Naive thymus-derived CD8-positive, alpha-beta T cell (primary cell): Measurements from ENCODE around the gene FGF21. TPM values are rescaled to one million over a fixed set of nuclear protein-coding genes. Genes with fewer than 3 reads are reported as not detected.
"Not testable (repeated sequence)": the region's sequence is repeated elsewhere in the genome, so short reads cannot be mapped to it uniquely, and the experiment has no call there.

Experiments used
- ATAC-seq, 2 donors: fragments of 150-1000 bp; cut with Tn5 transposase in 1 of 2; sonication (Bioruptor Pico), chemical (Tn5 transposase) in 1 of 2; 1 replicate in 1 of 2; 2 replicates in 1 of 2; pipeline ENCODE4 v1.10.0; 2021; ENCODE audit warnings: mild to moderate bottlenecking in 2 of 2, moderate library complexity in 2 of 2
- POLR2A ChIA-PET: fragments of 350-600 bp; sonication (Branson Sonifier 250); formaldehyde crosslinking; loops from one replicate; lab custom pipeline; 2021; ENCODE audit warnings: antibody characterized with exemption; lab: Charles Lee
- DNase-seq, 10 donors: peaks; one replicate each; pipeline versions ENCODE4 v3.0.0 to v3.0.0-alpha.2; 2020 to 2022
- H3K27ac Mint-ChIP-seq, 10 donors: one replicate each; pipeline ENCODE4 v1.8.0; 2020 to 2022; ENCODE audit warnings: mild to moderate bottlenecking in 10 of 10, mixed read lengths in 10 of 10, moderate library complexity in 4 of 10, inconsistent platforms in 1 of 10
- H3K27me3 Mint-ChIP-seq, 5 donors: one replicate each; pipeline ENCODE4 v1.8.0; 2021 to 2022; ENCODE audit warnings: mixed read lengths in 5 of 5
- H3K36me3 Mint-ChIP-seq, 3 donors: one replicate each; pipeline ENCODE4 v1.8.0; 2020 to 2022; ENCODE audit warnings: mixed read lengths in 3 of 3, mild to moderate bottlenecking in 2 of 3, inconsistent platforms in 1 of 3
- H3K4me1 Mint-ChIP-seq, 4 donors: one replicate each; pipeline ENCODE4 v1.8.0; 2021 to 2022; ENCODE audit warnings: mixed read lengths in 4 of 4
- H3K4me3 Mint-ChIP-seq, 10 donors: one replicate each; pipeline ENCODE4 v1.8.0; 2020 to 2022; ENCODE audit warnings: mild to moderate bottlenecking in 10 of 10, mixed read lengths in 10 of 10, moderate library complexity in 6 of 10, inconsistent platforms in 1 of 10
- H3K9me3 Mint-ChIP-seq, 9 donors: one replicate each; pipeline ENCODE4 v1.8.0; 2020 to 2022; ENCODE audit warnings: mixed read lengths in 9 of 9, mild to moderate bottlenecking in 3 of 9, inconsistent platforms in 1 of 9, moderate library complexity in 1 of 9
- polyA plus RNA-seq, 3 donors: library from polyadenylated mRNA; unstranded; fragments of 300-500 nt; fragmentation: Illumina TruSeq; gene quantifications; one replicate each; pipeline ENCODE4 v1.2.3, GENCODE V29; 2021
- total RNA-seq, 8 experiments: library from RNA in 2 of 8; stranded (reverse) in 2 of 8; gene quantifications; one replicate each; pipeline ENCODE4 v1.2.3 and lab custom pipeline; 2021 to 2026

FGF21 gene
- total and polyA plus RNA-seq, 5 experiments from 2014 or later = not detected

GRCh38 chr19:48784527-48784926 is 29.2 kb downstream of the FGF21 start:
- Mint-ChIP-seq H3K4me3 (no peak overlapping the region), H3K4me1 (peaks cover 0 to 14% (median 4%) of the 10 kb centered on the region in 4 donors), H3K36me3 (no peaks in the 10 kb centered on the region), H3K27me3 (peaks cover 0 to 16% (median 4%) of the 10 kb centered on the region in 5 donors), H3K27ac (peak overlapping the region in 1 of 10 donors; percentile 52), H3K9me3 (no peaks in the 10 kb centered on the region)
- ATAC-seq (no peak), DNase-seq (no peak)
- POLR2A ChIA-PET = no interaction called here

- H3K36me3 Mint-ChIP-seq, POLR2A ChIA-PET, ATAC-seq, H3K9me3 Mint-ChIP-seq, H3K4me1 Mint-ChIP-seq, H3K27ac Mint-ChIP-seq, DNase-seq, H3K4me3 Mint-ChIP-seq: not testable (repeated sequence)
- peaks cover 0 to 12% (median 4%) of the 10 kb centered on the region in 5 donors for H3K27me3 Mint-ChIP-seq
Observed at GRCh38 chr19:48786422-48786821, 31.1 kb downstream of the FGF21 start.

GRCh38 chr19:48787331-48787730 is 32.0 kb downstream of the FGF21 start:
- H3K9me3 Mint-ChIP-seq, H3K4me1 Mint-ChIP-seq: not testable (repeated sequence)
- POLR2A ChIA-PET = interaction anchor here (1.0 kb wide), 1 partner anchor 55 kb away, joined by 4 read pairs; no protein-coding TSS in a partner anchor

GRCh38 chr19:48793271-48793670 is 37.9 kb downstream of the FGF21 start:
- peaks cover 0 to 2% (median 0%) of the 10 kb centered on the region in 3 donors for H3K36me3 Mint-ChIP-seq
- ATAC-seq (no peak), DNase-seq (no peak)
- H3K4me3 Mint-ChIP-seq = no peak overlapping the region
- no peaks in the 10 kb centered on the region for H3K27me3 Mint-ChIP-seq
- POLR2A ChIA-PET = interaction anchor here (0.6 to 0.9 kb wide), 2 partner anchors 49 to 53 kb away, joined by 3 to 4 read pairs; no protein-coding TSS in a partner anchor
- no peak overlapping the region for H3K27ac Mint-ChIP-seq
- no peaks in the 10 kb centered on the region for H3K9me3 Mint-ChIP-seq
- peaks cover 6 to 14% (median 6%) of the 10 kb centered on the region in 4 donors for H3K4me1 Mint-ChIP-seq

More at GRCh38 chr19:48787331-48787730, 32.0 kb downstream of the FGF21 start:
- ATAC-seq, DNase-seq, H3K4me3 Mint-ChIP-seq, H3K27ac Mint-ChIP-seq, H3K36me3 Mint-ChIP-seq: not testable (repeated sequence)
- H3K27me3 Mint-ChIP-seq = peaks cover 0 to 12% (median 3%) of the 10 kb centered on the region in 5 donors

- POLR2A ChIA-PET = interaction anchor here (0.6 to 2.2 kb wide), 3 partner anchors 43 to 171 kb away, joined by 5 to 21 read pairs (median 12); partner anchors contain the start of genes FTL and HSD17B14
- Mint-ChIP-seq H3K27ac (peak overlapping the region in 4 of 10 donors; percentile 38 to 92 (median 74)), H3K4me3 (peak overlapping the region in 7 of 10 donors; percentile 26 to 98 (median 91)), H3K9me3 (no peaks in the 10 kb centered on the region), H3K36me3 (peaks cover 0 to 2% (median 0%) of the 10 kb centered on the region in 3 donors), H3K27me3 (no peaks in the 10 kb centered on the region), H3K4me1 (peaks cover 6 to 14% (median 6%) of the 10 kb centered on the region in 4 donors)
- no peak for ATAC-seq
- no peak for DNase-seq
Observed at GRCh38 chr19:48794291-48794690, 39.0 kb downstream of the FGF21 start.

- no peaks in the 10 kb centered on the region for H3K27me3 Mint-ChIP-seq
- H3K36me3 Mint-ChIP-seq = peaks cover 0 to 3% (median 0%) of the 10 kb centered on the region in 3 donors
- POLR2A ChIA-PET = interaction anchor here (0.6 to 2.2 kb wide), 12 partner anchors 12 to 199 kb away, joined by 3 to 21 read pairs (median 4); partner anchors contain the start of genes BCAT2, CA11, DBP and FTL
- peak overlapping the region; percentile 83 to 98 (median 95) for H3K4me3 Mint-ChIP-seq
- peak overlapping the region; percentile 61 to 97 (median 93) for H3K27ac Mint-ChIP-seq
- DNase-seq (peak; percentile 76 to 91 (median 78)), ATAC-seq (peak; percentile 98)
- H3K9me3 Mint-ChIP-seq = no peaks in the 10 kb centered on the region
- peaks cover 6 to 14% (median 7%) of the 10 kb centered on the region in 4 donors for H3K4me1 Mint-ChIP-seq
Observed at GRCh38 chr19:48795055-48795684, 39.8 kb downstream of the FGF21 start.

GRCh38 chr19:48795685-48796070 is 40.4 kb downstream of the FGF21 start:
- H3K27me3 Mint-ChIP-seq = no peaks in the 10 kb centered on the region
- DNase-seq (no peak), ATAC-seq (no peak)
- POLR2A ChIA-PET = interaction anchor here (0.6 to 2.2 kb wide), 12 partner anchors 11 to 198 kb away, joined by 3 to 21 read pairs (median 4); partner anchors contain the start of genes BCAT2, CA11, DBP and FTL
- peak overlapping the region; percentile 61 to 97 (median 93) for H3K27ac Mint-ChIP-seq
- peak overlapping the region; percentile 83 to 98 (median 95) for H3K4me3 Mint-ChIP-seq
- peaks cover 6 to 14% (median 7%) of the 10 kb centered on the region in 4 donors for H3K4me1 Mint-ChIP-seq
- H3K36me3 Mint-ChIP-seq = peaks cover 0 to 3% (median 0%) of the 10 kb centered on the region in 3 donors
- H3K9me3 Mint-ChIP-seq = no peaks in the 10 kb centered on the region

GRCh38 chr19:48796298-48797083 is 41.2 kb downstream of the FGF21 start:
- H3K4me1 Mint-ChIP-seq = peaks cover 6 to 14% (median 7%) of the 10 kb centered on the region in 4 donors
- no peak for ATAC-seq
- POLR2A ChIA-PET = interaction anchor here (1.0 to 2.2 kb wide), 7 partner anchors 10 to 169 kb away, joined by 3 to 21 read pairs (median 7); partner anchors contain the start of genes BCAT2, FTL and HSD17B14
- H3K36me3 Mint-ChIP-seq = peaks cover 0 to 3% (median 0%) of the 10 kb centered on the region in 3 donors
- H3K4me3 Mint-ChIP-seq = no peak overlapping the region
- H3K9me3 Mint-ChIP-seq = no peaks in the 10 kb centered on the region
- no peaks in the 10 kb centered on the region for H3K27me3 Mint-ChIP-seq
- H3K27ac Mint-ChIP-seq = peak overlapping the region in 1 of 10 donors; percentile 75
- no peak for DNase-seq

- POLR2A ChIA-PET = no interaction called here
- H3K27ac Mint-ChIP-seq = peak overlapping the region in 3 of 10 donors; percentile 35 to 83 (median 53)
- H3K9me3 Mint-ChIP-seq = no peaks in the 10 kb centered on the region
- H3K36me3 Mint-ChIP-seq = peaks cover 0 to 3% (median 0%) of the 10 kb centered on the region in 3 donors
- no peak overlapping the region for H3K4me3 Mint-ChIP-seq
- DNase-seq (no peak), ATAC-seq (no peak)
- H3K4me1 Mint-ChIP-seq = peaks cover 6 to 14% (median 7%) of the 10 kb centered on the region in 4 donors
- H3K27me3 Mint-ChIP-seq = no peaks in the 10 kb centered on the region
Observed at GRCh38 chr19:48797103-48797502, 41.8 kb downstream of the FGF21 start.

GRCh38 chr19:48798937-48799336 is 43.6 kb downstream of the FGF21 start:
- H3K27me3 Mint-ChIP-seq = no peaks in the 10 kb centered on the region
- no peak overlapping the region for H3K4me3 Mint-ChIP-seq
- ATAC-seq = no peak
- H3K4me1 Mint-ChIP-seq = peaks cover 6 to 14% (median 7%) of the 10 kb centered on the region in 4 donors
- H3K36me3 Mint-ChIP-seq = peaks cover 0 to 3% (median 0%) of the 10 kb centered on the region in 3 donors
- H3K27ac Mint-ChIP-seq = no peak overlapping the region
- POLR2A ChIA-PET = interaction anchor here (0.5 kb wide), 1 partner anchor 1587 kb away, joined by 3 read pairs; no protein-coding TSS in a partner anchor
- H3K9me3 Mint-ChIP-seq = no peaks in the 10 kb centered on the region
- no peak for DNase-seq

- Mint-ChIP-seq H3K9me3 (no peaks in the 10 kb centered on the region), H3K27ac (no peak overlapping the region), H3K27me3 (no peaks in the 10 kb centered on the region), H3K36me3 (peaks cover 0 to 3% (median 0%) of the 10 kb centered on the region in 3 donors), H3K4me1 (peaks cover 6 to 10% (median 6%) of the 10 kb centered on the region in 4 donors), H3K4me3 (no peak overlapping the region)
- DNase-seq (no peak), ATAC-seq (no peak)
- POLR2A ChIA-PET = no interaction called here
Observed at GRCh38 chr19:48799358-48800300, 44.3 kb downstream of the FGF21 start.
